Calu3 (cell line): ENCODE measurements around the gene SETD5. TPM values are rescaled to one million over a fixed set of nuclear protein-coding genes. Genes with fewer than 3 reads are reported as not detected.

Experiments
- BruUV-seq: library from RNA; stranded (reverse); fragments of 400-500 nt; replicated peaks from 2 replicates; lab custom pipeline; 2021; lab: Mats Ljungman, UMichigan
- CTCF ChIA-PET: fragments of 300-600 bp; sonication (Branson Sonifier 250); formaldehyde crosslinking; loops from one replicate; lab custom pipeline; 2022; ENCODE audit warnings: antibody characterized with exemption; lab: Charles Lee
- DNase-seq: peaks from one replicate; pipeline ENCODE4 v3.0.0; 2022
- H3K27ac Mint-ChIP-seq: one replicate; pipeline ENCODE4 v1.8.0; 2022; ENCODE audit warnings: mixed read lengths; ENCODE audit not compliant: unreplicated experiment
- H3K27me3 Mint-ChIP-seq: one replicate; pipeline ENCODE4 v1.8.0; 2022; ENCODE audit warnings: mixed read lengths; ENCODE audit not compliant: unreplicated experiment
- H3K36me3 Mint-ChIP-seq: one replicate; pipeline ENCODE4 v1.8.0; 2022; ENCODE audit warnings: mild to moderate bottlenecking, moderate library complexity, mixed read lengths; ENCODE audit not compliant: insufficient read depth, unreplicated experiment
- H3K4me1 Mint-ChIP-seq: one replicate; pipeline ENCODE4 v1.8.0; 2022; ENCODE audit warnings: mild to moderate bottlenecking, low read depth, mixed read lengths; ENCODE audit not compliant: unreplicated experiment
- H3K4me3 Mint-ChIP-seq: one replicate; pipeline ENCODE4 v1.8.0; 2022; ENCODE audit warnings: mild to moderate bottlenecking, low read depth, moderate library complexity, mixed read lengths; ENCODE audit not compliant: unreplicated experiment
- H3K9me3 Mint-ChIP-seq: one replicate; pipeline ENCODE4 v1.8.0; 2022; ENCODE audit warnings: low read depth, mixed read lengths; ENCODE audit not compliant: unreplicated experiment
- CTCF ChIP-seq: fragments of 200-600 bp; IDR thresholded peaks from one replicate; pipeline ENCODE4 v1.8.0; 2022; ENCODE audit warnings: antibody characterized with exemption; ENCODE audit not compliant: unreplicated experiment
- intact Hi-C: fragments of 100-400 bp; cut with micrococcal nuclease; formaldehyde crosslinking; loops from one replicate; pipeline ENCODE4 v1.10.0; 2022; ENCODE audit not compliant: unreplicated experiment
- total RNA-seq: library from RNA; stranded (reverse); gene quantifications from 2 replicates; pipeline ENCODE4 v1.2.3, GENCODE V29; 2022

SETD5 gene
- total RNA-seq, 1 experiment from 2014 or later, result 158 TPM

GRCh38 chr3:9473496-9474065 is 76.2 kb downstream of the SETD5 start:
- no peak overlapping the region for H3K4me3 Mint-ChIP-seq
- peaks cover 90% of the 10 kb centered on the region for H3K36me3 Mint-ChIP-seq
- no peak for TF ChIP-seq CTCF
- H3K4me1 Mint-ChIP-seq, result peaks cover 3% of the 10 kb centered on the region
- CTCF ChIA-PET, result no interaction called here
- no peaks in the 10 kb centered on the region for H3K9me3 Mint-ChIP-seq
- no peak for DNase-seq
- H3K27ac Mint-ChIP-seq, result no peak overlapping the region
- BruUV-seq, result no TSS peak
- intact Hi-C loops, result no loop called here
- H3K27me3 Mint-ChIP-seq, result no peaks in the 10 kb centered on the region

- Mint-ChIP-seq H3K9me3 (no peaks in the 10 kb centered on the region), H3K4me1 (no peaks in the 10 kb centered on the region), H3K27me3 (no peaks in the 10 kb centered on the region), H3K27ac (no peak overlapping the region), H3K4me3 (no peak overlapping the region), H3K36me3 (peaks cover 92% of the 10 kb centered on the region)
- intact Hi-C loops, result no loop called here
- no peak for DNase-seq
- CTCF ChIA-PET, result no interaction called here
- no TSS peak for BruUV-seq
- no peak for TF ChIP-seq CTCF
These were observed 77.1 kb downstream of the SETD5 start for GRCh38 chr3:9474482-9474881.

GRCh38 chr3:9476935-9477334 is 79.5 kb downstream of the SETD5 start:
- BruUV-seq, result TSS peak; percentile 12
- intact Hi-C loops, result no loop called here

GRCh38 chr3:9480265-9480664 is 82.8 kb downstream of the SETD5 start:
- BruUV-seq, result no TSS peak
- H3K27ac Mint-ChIP-seq, result no peak overlapping the region
- no peak for DNase-seq
- H3K9me3 Mint-ChIP-seq, result no peaks in the 10 kb centered on the region
- intact Hi-C loops, result no loop called here
- TF ChIP-seq CTCF, result no peak
- peaks cover 54% of the 10 kb centered on the region for H3K36me3 Mint-ChIP-seq
- no peaks in the 10 kb centered on the region for H3K4me1 Mint-ChIP-seq
- CTCF ChIA-PET, result no interaction called here
- H3K4me3 Mint-ChIP-seq, result no peak overlapping the region
- no peaks in the 10 kb centered on the region for H3K27me3 Mint-ChIP-seq

More at GRCh38 chr3:9476935-9477334, 79.5 kb downstream of the SETD5 start:
- Mint-ChIP-seq H3K4me1 (no peaks in the 10 kb centered on the region), H3K27ac (peak overlapping the region; percentile 54), H3K27me3 (no peaks in the 10 kb centered on the region), H3K36me3 (peaks cover 72% of the 10 kb centered on the region), H3K9me3 (no peaks in the 10 kb centered on the region), H3K4me3 (no peak overlapping the region)
- DNase-seq, result no peak
- TF ChIP-seq CTCF, result no peak
- CTCF ChIA-PET, result interaction anchor here (0.6 to 0.7 kb wide), 2 partner anchors 10 to 761 kb away, joined by 3 read pairs; no protein-coding TSS in a partner anchor
